GM23248 (cell line): ENCODE data around the gene CCDC188.

Experiments
- EZH2 ChIP-seq: fragments of 200-600 bp; sonication (generic); IDR thresholded peaks from 2 replicates; pipeline ENCODE4 v1.6.1; 2018; ENCODE audit warnings: antibody characterized with exemption, mild to moderate bottlenecking; ENCODE audit not compliant: insufficient read depth, poor library complexity, severe bottlenecking
- EZH2phosphoT487 ChIP-seq: fragments of 200-600 bp; sonication (generic); IDR thresholded peaks from 2 replicates; pipeline ENCODE4 v1.6.1; 2018; ENCODE audit warnings: antibody characterized with exemption, moderate library complexity, mild to moderate bottlenecking, low read depth; ENCODE audit not compliant: insufficient read depth

GRCh38 chr22:20157430-20158183 is 6.8 kb upstream of the CCDC188 start:
- TF ChIP-seq EZH2phosphoT487 = no peak
- TF ChIP-seq EZH2 = no peak
